Hepatocyte (in vitro differentiated cells): Measurements from ENCODE around the gene CGRRF1.

Experiments used
- EZH2 ChIP-seq: fragments of 200-600 bp; sonication (generic); IDR thresholded peaks from 2 replicates; pipeline ENCODE4 v1.6.1; 2016; ENCODE audit warnings: antibody characterized with exemption, mild to moderate bottlenecking, borderline replicate concordance
- TF ChIP-seq, protein P1 (sequence below): fragments of 200-600 bp; sonication (generic); IDR thresholded peaks from 2 replicates; pipeline ENCODE4 v1.5.1; 2016; ENCODE audit warnings: antibody characterized with exemption, mild to moderate bottlenecking; ENCODE audit not compliant: poor library complexity

DNA sequence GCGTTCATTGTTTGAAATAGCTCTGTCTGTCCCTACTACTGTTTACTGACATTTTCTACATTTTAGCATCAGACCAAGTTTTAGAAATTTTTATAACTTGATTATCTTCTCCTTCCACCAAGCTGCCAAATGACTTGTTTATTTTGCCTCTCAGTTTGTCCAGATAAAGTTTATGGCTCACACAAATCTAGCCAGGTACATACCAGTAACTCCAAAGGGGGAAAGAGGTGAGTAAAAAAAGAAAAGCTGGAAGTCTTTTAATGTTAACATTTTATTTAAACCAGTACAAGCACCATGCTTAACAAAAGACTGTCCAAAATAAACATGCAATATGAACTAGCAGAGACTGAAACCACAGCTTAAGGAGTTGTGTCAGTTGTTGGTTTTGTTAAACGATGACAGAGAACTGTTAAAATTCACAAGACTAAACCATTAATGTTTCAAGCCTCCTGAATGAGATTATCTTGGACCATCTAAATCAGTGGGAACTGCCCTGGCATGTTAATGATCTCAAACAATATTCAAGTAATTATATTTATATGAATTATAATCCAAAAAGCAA is 35.4 kb upstream of the CGRRF1 start:
- TF ChIP-seq EZH2: no peak
- TF ChIP-seq, protein P1, sequence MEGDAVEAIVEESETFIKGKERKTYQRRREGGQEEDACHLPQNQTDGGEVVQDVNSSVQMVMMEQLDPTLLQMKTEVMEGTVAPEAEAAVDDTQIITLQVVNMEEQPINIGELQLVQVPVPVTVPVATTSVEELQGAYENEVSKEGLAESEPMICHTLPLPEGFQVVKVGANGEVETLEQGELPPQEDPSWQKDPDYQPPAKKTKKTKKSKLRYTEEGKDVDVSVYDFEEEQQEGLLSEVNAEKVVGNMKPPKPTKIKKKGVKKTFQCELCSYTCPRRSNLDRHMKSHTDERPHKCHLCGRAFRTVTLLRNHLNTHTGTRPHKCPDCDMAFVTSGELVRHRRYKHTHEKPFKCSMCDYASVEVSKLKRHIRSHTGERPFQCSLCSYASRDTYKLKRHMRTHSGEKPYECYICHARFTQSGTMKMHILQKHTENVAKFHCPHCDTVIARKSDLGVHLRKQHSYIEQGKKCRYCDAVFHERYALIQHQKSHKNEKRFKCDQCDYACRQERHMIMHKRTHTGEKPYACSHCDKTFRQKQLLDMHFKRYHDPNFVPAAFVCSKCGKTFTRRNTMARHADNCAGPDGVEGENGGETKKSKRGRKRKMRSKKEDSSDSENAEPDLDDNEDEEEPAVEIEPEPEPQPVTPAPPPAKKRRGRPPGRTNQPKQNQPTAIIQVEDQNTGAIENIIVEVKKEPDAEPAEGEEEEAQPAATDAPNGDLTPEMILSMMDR: no peak
